GM12872 (cell line): ENCODE measurements around the gene SENP3.

ENCODE experiments used
- CTCF ChIP-seq: IDR thresholded peaks from 3 replicates; pipeline ENCODE4 v1.5.1; 2011; ENCODE audit warnings: low read depth, mild to moderate bottlenecking, low read length, moderate library complexity; ENCODE audit not compliant: insufficient read depth

The SENP3 gene

DNA sequence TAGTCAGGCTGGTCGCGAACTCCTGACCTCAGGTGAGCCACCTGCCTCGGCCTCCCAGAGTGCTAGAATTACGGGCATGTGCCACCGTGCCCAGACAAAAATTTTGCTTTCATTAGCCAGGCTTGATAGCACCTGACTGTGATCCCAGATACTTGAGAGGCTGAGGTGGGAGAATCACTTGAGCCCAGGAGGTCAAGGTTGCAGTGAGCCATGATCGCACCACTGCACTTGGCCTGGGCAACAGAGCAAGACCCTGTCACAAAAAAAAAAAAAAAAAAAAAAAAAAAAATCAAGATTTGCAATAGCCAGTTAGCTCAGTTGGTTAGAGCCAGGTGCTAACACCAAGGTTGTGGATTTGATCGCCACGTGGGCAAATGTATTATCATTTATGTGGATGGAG, 59.1 kb downstream of the SENP3 start:
- no peak for TF ChIP-seq CTCF
